ENCODE data around the gene KLHL17.
"Not testable (repeated sequence)": the region's sequence is repeated elsewhere in the genome, so short reads cannot be mapped to it uniquely, and the experiment has no call there.

Gene KLHL17

GRCh38 chr1:982765-983436 is 22.5 kb downstream of the KLHL17 start:
- no peak for DNase-seq

GRCh38 chr1:983798-984475 is 23.6 kb downstream of the KLHL17 start:
- DNase-seq: peak; percentile 50

GRCh38 chr1:984476-984814 is 24.1 kb downstream of the KLHL17 start:
- no peak for DNase-seq

- no peak for DNase-seq
Measured at GRCh38 chr1:985126-985525, 24.7 kb downstream of the KLHL17 start.

- not testable (repeated sequence) for DNase-seq
Measured at GRCh38 chr1:988061-988460, 27.7 kb downstream of the KLHL17 start.

- not testable (repeated sequence) for DNase-seq
Measured at GRCh38 chr1:991275-991674, 30.9 kb downstream of the KLHL17 start.

- no peak for DNase-seq
Measured at GRCh38 chr1:991895-992294, 31.5 kb downstream of the KLHL17 start.

- no peak for DNase-seq
Measured at GRCh38 chr1:992362-992761, 32.0 kb downstream of the KLHL17 start.

GRCh38 chr1:993379-993995 is 33.1 kb downstream of the KLHL17 start:
- DNase-seq: peak; percentile 21

GRCh38 chr1:994546-994945 is 34.2 kb downstream of the KLHL17 start:
- DNase-seq: peak; percentile 22

- DNase-seq: peak; percentile 28
Measured at GRCh38 chr1:995665-996633, 35.6 kb downstream of the KLHL17 start.

GRCh38 chr1:996851-997712 is 36.7 kb downstream of the KLHL17 start:
- peak; percentile 27 for DNase-seq

GRCh38 chr1:997713-997992 is 37.3 kb downstream of the KLHL17 start:
- DNase-seq: no peak

- peak; percentile 34 for DNase-seq
Measured at GRCh38 chr1:997993-998744, 37.8 kb downstream of the KLHL17 start.

- DNase-seq: no peak
Measured at GRCh38 chr1:998745-998994, 38.3 kb downstream of the KLHL17 start.

GRCh38 chr1:998995-999724 is 38.8 kb downstream of the KLHL17 start:
- peak; percentile 56 for DNase-seq

- peak; percentile 97 for DNase-seq
Measured at GRCh38 chr1:999725-1000356, 39.5 kb downstream of the KLHL17 start, which contains the start of gene HES4. HES4 (minus strand) TSS chr1:1000097; CDS start chr1:999973, 124 bp downstream.

GRCh38 chr1:1000357-1001056 is 40.1 kb downstream of the KLHL17 start:
- peak; percentile 93 for DNase-seq

GRCh38 chr1:1001057-1001783 is 40.8 kb downstream of the KLHL17 start:
- DNase-seq: no peak

All from suppressor macrophage treated with lipopolysaccharide for 4 hours (primary cell).